ENCODE measurements around the gene TTN.
"Not testable (repeated sequence)": the region's sequence is repeated elsewhere in the genome, so short reads cannot be mapped to it uniquely, and the experiment has no call there.

Gene TTN

DNA sequence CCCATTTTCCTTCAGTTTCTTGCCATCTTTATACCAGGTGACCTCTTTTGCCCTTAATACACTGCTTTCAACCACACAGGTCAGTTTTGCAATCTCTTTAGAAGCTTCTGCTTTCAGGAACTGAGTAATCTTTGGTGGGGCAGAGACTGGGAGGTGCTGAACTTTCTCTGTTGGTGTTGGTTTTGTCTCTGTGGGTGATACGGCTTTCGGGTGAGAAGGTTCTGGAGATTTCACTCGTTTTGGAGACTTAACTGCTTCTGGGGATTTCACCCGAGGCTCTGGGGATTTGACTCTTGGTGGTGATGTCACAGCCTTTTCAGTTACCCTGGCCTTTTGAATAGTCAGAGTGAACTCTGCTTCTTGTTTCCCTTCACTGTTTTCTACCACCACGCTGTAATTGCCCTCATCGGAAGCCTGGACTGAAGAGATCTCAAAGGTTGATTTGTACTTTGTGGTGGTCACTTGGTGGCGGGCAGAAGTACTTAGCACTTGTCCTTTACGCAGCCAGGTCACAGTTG, 276.5 kb downstream of the TTN start:
- DNase-seq (ENCODE audit: low read depth in 3 of 3) = peak in 2 of 3 donors; percentile 31 to 38

DNA sequence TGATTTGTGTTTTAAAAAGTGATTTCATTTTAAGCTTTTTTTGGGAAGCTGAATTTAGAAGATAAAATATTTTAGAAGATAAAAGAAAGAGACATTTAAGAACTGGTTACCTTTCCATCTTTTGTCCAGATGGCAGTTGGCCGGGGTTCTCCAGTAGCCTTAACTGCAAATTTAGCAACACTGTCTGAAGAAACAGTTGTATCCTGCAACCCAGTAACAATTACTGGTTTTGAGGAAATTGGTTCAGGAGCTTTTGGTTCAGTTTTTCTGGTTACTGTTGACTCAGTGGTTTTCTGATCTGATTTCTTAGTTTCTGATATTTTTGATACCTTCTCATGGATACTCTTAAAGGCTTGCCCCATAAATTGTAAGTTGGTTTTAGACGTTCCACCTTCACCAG, 277.1 kb downstream of the TTN start:
- no peak for DNase-seq (ENCODE audit: low read depth in 3 of 3)

DNA sequence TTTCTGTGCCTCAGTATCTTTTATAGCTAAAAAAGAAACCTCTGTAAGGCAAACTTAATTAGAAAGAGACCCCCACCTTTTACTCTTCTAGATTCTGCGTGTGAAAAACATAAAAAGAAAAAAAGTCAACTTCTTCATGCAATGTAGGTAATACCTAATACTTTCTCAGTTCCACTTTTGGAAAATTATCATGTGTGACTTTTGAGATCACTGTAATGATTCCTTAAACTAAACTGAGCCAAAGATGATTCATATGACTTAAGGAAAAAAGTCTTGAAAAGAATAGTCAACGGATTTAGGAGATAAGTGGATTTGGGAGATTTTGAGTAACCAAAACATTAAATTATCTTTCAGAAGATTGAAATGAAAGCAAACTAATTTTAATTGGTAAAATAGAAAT, 278.0 kb downstream of the TTN start:
- DNase-seq (ENCODE audit: low read depth in 3 of 3) = no peak

- DNase-seq (ENCODE audit: low read depth in 3 of 3) = no peak
These were observed 278.6 kb downstream of the TTN start for GRCh38 chr2:178528647-178529046.

DNA sequence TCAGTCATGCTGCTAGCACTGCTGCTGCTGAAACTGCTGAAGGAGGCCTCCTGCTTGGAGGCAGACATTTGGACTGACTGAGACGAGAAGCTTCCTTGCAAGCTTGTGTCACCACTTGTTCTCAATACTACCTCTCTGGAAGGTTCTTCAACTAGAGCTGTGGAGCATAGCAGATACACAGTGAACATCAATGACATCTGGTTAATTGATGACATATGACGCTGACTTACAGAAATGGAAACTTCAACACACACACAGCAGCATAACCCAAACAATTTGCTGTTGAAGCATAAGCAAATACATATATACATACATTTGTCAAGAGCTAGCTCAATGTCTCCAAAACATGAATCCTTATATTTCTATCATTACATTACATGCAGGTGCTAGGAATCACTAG, 279.6 kb downstream of the TTN start:
- DNase-seq (ENCODE audit: low read depth in 3 of 3) = no peak

GRCh38 chr2:178526256-178526655, 281.0 kb downstream of the TTN start:
- no peak for DNase-seq (ENCODE audit: low read depth in 3 of 3)

- DNase-seq (ENCODE audit: low read depth in 3 of 3) = not testable (repeated sequence)
These were observed 281.8 kb downstream of the TTN start for GRCh38 chr2:178525460-178525859.

DNA sequence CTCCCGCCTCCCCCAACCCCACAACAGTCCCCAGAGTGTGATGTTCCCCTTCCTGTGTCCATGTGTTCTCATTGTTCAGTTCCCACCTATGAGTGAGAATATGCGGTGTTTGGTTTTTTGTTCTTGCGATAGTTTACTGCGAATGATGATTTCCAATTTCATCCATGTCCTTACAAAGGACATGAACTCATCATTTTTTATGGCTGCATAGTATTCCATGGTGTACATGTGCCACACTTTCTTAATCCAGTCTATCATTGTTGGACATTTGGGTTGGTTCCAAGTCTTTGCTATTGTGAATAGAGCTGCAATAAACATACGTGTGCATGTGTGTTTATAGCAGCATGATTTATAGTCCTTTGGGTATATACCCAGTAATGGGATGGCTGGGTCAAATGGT, 282.2 kb downstream of the TTN start:
- not testable (repeated sequence) for DNase-seq (ENCODE audit: low read depth in 3 of 3)

DNA sequence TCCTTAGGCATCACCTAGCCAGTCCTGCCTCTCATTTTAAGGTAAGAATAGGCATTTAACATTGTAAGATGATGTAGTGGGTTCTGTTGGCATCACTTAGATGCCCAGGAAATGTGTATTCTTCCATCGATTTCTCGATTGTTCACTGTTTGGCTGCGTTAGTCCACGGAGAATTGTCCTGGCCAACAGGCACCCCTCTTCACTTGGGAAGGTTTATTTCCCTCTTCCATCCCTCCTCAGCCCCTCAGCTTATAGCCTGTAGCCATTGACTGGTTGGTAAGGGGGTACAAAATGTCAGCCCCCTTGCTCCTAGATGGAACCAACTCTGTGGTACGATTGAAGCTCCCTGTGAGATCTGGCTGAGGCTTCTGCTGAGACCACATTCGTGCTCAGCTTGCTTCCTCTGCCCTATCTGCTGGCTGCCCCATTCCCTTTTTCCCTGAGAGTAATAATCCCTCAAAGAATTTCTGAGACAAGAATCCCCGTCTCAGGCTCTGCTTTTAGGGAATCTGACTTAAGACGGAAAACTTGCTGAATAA, 283.6 kb downstream of the TTN start:
- DNase-seq (ENCODE audit: low read depth in 3 of 3) = no peak

DNA sequence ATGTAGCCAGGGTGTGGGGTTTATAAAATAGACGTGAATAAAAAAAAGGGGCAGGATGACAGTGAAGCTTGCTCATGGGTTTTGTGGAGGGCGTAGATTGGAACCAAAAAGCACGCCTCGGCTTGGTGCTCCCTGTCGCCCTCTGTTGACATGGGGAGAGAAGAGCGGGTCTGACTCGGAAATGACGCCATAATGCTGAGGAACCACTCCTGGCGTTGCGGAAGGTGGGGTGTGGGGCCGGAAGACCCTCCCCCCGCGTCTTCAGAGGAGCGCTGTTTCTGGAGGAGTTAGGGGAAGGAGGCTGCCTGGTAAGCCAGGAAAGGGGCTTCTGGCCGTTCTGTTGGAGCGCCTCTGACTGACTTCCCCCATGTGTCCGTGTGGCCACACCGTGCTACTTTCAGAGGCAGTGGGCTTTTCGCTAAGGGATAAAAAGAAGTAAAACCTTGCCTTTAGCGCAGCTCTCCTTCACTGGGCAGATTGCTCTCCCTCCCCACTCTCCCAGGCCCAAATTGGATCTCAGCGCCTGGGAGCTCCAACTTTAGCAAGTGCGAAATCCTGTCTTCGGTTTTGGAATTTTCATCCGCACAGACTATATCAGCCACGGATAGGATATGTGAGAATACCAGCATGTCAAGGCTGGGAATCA, 284.1 kb downstream of the TTN start:
- DNase-seq (ENCODE audit: low read depth in 3 of 3) = peak; percentile 59 to 77 (median 72)

- DNase-seq (ENCODE audit: low read depth in 3 of 3) = peak in 1 of 3 donors; percentile 55
These were observed 285.7 kb downstream of the TTN start for GRCh38 chr2:178521304-178522150.

DNA sequence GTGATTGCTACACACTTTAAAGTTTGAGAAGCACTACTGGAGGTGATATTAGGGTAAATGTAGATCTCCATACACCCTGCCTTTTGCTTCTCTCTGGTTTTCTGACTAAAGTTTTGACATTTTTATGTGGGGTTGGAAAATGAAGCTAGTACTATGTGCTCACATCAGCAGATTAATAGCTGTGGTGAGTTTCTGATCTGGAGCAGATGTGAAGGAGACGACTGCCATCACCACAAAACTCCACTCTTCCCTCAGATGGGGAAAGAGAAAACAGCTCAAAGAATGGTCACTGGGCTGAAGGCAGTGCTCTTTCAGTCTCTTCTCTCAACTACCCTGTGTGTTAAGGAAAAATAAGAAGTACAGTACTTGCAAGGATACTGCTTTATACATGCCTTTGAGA, 289.7 kb downstream of the TTN start:
- DNase-seq (ENCODE audit: low read depth in 3 of 3) = no peak

GRCh38 chr2:178514664-178515063, 292.6 kb downstream of the TTN start:
- DNase-seq (ENCODE audit: low read depth in 3 of 3) = peak in 1 of 3 donors; percentile 34

GRCh38 chr2:178513876-178514275, 293.3 kb downstream of the TTN start:
- no peak for DNase-seq (ENCODE audit: low read depth in 3 of 3)

GRCh38 chr2:178512484-178512883, 294.7 kb downstream of the TTN start:
- no peak for DNase-seq (ENCODE audit: low read depth in 3 of 3)

- DNase-seq (ENCODE audit: low read depth in 3 of 3) = no peak
These were observed 296.8 kb downstream of the TTN start for GRCh38 chr2:178510384-178510783.

GRCh38 chr2:178508646-178509045, 298.6 kb downstream of the TTN start:
- DNase-seq (ENCODE audit: low read depth in 3 of 3) = no peak

- DNase-seq (ENCODE audit: low read depth in 3 of 3) = no peak
These were observed 300.3 kb downstream of the TTN start for GRCh38 chr2:178506949-178507348.

- no peak for DNase-seq (ENCODE audit: low read depth in 3 of 3)
These were observed 300.7 kb downstream of the TTN start for GRCh38 chr2:178506524-178506923.

DNA sequence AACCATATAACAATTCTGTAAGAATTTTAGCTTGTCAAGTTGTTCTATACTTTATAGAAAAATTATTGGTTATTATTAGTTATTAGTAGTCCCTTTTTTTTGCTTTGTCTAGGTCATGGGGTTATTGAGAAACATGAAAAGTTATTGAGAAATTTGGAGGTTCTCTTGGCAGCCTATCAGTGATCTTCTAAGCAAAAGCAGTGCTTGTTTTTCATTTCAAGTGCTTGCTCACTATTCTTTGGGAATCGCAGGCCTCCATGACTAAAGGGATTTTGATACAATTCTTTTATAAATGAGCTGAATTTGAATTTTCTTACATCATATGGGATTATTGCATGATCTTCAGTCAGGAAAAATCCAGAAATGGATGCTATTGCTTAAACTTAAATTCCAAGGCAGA, 301.1 kb downstream of the TTN start:
- DNase-seq (ENCODE audit: low read depth in 3 of 3) = no peak

DNA sequence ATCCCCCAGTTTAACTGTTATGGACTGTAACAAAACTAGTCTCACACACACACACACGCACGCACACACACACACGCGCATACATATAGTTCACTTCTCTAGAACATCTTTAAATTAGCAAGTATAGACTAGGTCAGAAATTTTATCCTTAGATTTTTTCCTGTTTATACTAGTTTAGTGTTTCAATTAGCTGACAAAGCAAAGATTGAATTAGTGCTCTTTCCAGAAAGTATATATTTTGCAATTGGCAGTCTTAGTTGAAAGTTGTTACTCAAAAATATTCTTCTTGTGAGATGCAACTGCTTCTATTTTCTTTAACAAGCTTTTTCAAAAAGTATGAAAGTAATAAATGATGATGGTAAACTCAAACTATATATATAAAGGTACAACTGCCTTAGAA, 304.5 kb downstream of the TTN start:
- DNase-seq (ENCODE audit: low read depth in 3 of 3) = no peak

- no peak for DNase-seq (ENCODE audit: low read depth in 3 of 3)
These were observed 307.6 kb downstream of the TTN start for GRCh38 chr2:178499640-178500039.

DNA sequence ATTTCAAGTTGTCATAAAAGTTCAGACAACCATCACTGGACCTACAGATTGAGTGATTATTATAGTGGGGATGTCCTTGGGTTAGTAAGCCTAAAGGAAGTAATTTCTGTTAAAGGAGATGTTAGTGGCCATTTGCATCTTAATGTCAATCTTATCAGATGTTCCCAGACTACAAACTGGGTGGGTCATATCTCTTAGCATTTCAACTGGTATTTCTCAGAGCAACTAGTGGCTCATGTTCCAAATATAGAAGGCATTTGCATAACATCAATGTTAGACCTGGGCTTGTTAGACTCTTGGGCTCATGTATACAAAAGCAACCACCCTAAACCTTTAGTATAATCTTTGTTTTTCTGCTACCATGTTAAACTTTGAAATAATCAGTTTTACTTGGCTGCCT, 309.1 kb downstream of the TTN start:
- no peak for DNase-seq (ENCODE audit: low read depth in 3 of 3)

All from stimulated activated CD4-positive, alpha-beta T cell treated with anti-CD3 and anti-CD28 coated beads, TNF-alpha, amount 100 ng/mL, for 48 hours (primary cell).